CD4-positive, alpha-beta T cell (primary cell): ENCODE measurements around the gene OLA1. TPM values are rescaled to one million over a fixed set of nuclear protein-coding genes. Genes with fewer than 3 reads are reported as not detected.

Source experiments
- ATAC-seq: fragments of 200-7000 bp; cut with Tn5 transposase; one replicate; pipeline ENCODE4 v1.10.0; 2022; ENCODE audit warnings: mild to moderate bottlenecking; ENCODE audit not compliant: poor library complexity
- CTCF ChIA-PET: fragments of 350-600 bp; sonication (Branson Sonifier 250); formaldehyde crosslinking; loops from one replicate; lab custom pipeline; 2021; ENCODE audit warnings: antibody characterized with exemption, inconsistent platforms; lab: Charles Lee
- POLR2A ChIA-PET: fragments of 350-600 bp; sonication (Branson Sonifier 250); formaldehyde crosslinking; loops from one replicate; lab custom pipeline; 2021; ENCODE audit warnings: antibody characterized with exemption, inconsistent platforms; lab: Charles Lee
- DNase-seq, 14 experiments: peaks; one replicate each; pipeline ENCODE4 v3.0.0-alpha.2; 2013 to 2020; ENCODE audit warnings: mixed read lengths in 2 of 14
- H3K27ac ChIP-seq, 2 donors: one replicate each; pipeline versions ENCODE4 v1.5.1 to v1.7.0; 2013; ENCODE audit warnings: low read length in 2 of 2, low read depth in 1 of 2, mild to moderate bottlenecking in 1 of 2
- H3K27me3 ChIP-seq, 2 experiments: 1 replicate in 1 of 2; 2 replicates in 1 of 2; pipeline versions ENCODE4 v1.6.1 to v1.7.0; 2013; ENCODE audit warnings: low read length in 2 of 2, control low read depth in 1 of 2, mild to moderate bottlenecking in 1 of 2, moderate library complexity in 1 of 2; ENCODE audit not compliant: insufficient read depth in 2 of 2, control insufficient read depth in 1 of 2
- H3K36me3 ChIP-seq: one replicate; pipeline ENCODE4 v1.6.1; 2013; ENCODE audit warnings: low read length, control low read depth; ENCODE audit not compliant: insufficient read depth
- H3K4me1 ChIP-seq: one replicate; pipeline ENCODE4 v1.6.1; 2013; ENCODE audit warnings: low read length, control low read depth; ENCODE audit not compliant: insufficient read depth
- H3K4me3 ChIP-seq: one replicate; pipeline ENCODE4 v1.5.1; 2013; ENCODE audit warnings: mild to moderate bottlenecking, low read length, moderate library complexity
- H3K9me3 ChIP-seq, 2 experiments: 1 replicate in 1 of 2; 2 replicates in 1 of 2; pipeline versions ENCODE4 v1.6.1 to v1.7.0; 2013; ENCODE audit warnings: low read length in 2 of 2, mild to moderate bottlenecking in 2 of 2, control low read depth in 1 of 2, moderate library complexity in 1 of 2; ENCODE audit not compliant: control insufficient read depth in 1 of 2, insufficient read depth in 1 of 2
- H3K27ac Mint-ChIP-seq: one replicate; pipeline ENCODE4 v1.8.0; 2020; ENCODE audit warnings: mixed read lengths
- H3K27me3 Mint-ChIP-seq: one replicate; pipeline ENCODE4 v1.8.0; 2021; ENCODE audit warnings: mixed read lengths
- H3K36me3 Mint-ChIP-seq: one replicate; pipeline ENCODE4 v1.8.0; 2021; ENCODE audit warnings: low read depth, mixed read lengths
- H3K4me1 Mint-ChIP-seq: one replicate; pipeline ENCODE4 v1.8.0; 2021; ENCODE audit warnings: low read depth, mixed read lengths
- H3K4me3 Mint-ChIP-seq: one replicate; pipeline ENCODE4 v1.8.0; 2020; ENCODE audit warnings: mild to moderate bottlenecking, mixed read lengths
- H3K9me3 Mint-ChIP-seq: one replicate; pipeline ENCODE4 v1.8.0; 2020; ENCODE audit warnings: mixed read lengths
- intact Hi-C, 2 experiments: fragments of 100-400 bp; cut with DNase I in 1 of 2; cut with micrococcal nuclease in 1 of 2; formaldehyde crosslinking; loops; one replicate each; pipeline versions ENCODE4 v1.15.1 to v1.9.0; 2023 to 2025; cut with DNase I, micrococcal nuclease
- total RNA-seq, 174 experiments: library from RNA in 2 of 174; stranded (reverse) in 2 of 174; gene quantifications; one replicate each; pipeline ENCODE4 v1.2.3 and lab custom pipeline; 2021 to 2026
- TF ChIP-seq, protein P1 (sequence below): fragments of 200-600 bp; IDR thresholded peaks from one replicate; pipeline ENCODE4 v1.8.0; 2022; ENCODE audit warnings: antibody characterized with exemption, mild to moderate bottlenecking

Gene OLA1
- total RNA-seq, 2 experiments from 2014 or later: 38.1 to 40.5 TPM

DNA sequence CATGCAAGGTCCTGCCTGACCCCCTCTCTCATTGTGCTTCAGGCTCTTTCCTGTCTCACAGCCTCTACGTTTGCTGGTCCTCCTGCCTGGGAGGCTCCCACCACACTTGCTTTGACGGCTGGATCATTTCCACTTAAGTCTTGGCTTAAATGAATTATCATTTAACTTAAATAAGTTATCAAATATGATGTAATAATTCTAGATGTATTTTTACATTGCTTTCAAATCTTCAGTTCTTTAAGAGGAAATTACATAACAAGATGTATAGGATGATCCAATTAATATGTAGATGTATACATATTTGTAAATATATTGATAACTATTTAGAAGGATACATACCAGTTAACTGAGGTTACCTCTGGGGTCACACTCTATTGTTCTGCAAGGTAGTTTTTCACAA is 180.5 kb downstream of the OLA1 start:
- Mint-ChIP-seq H3K9me3 (no peaks in the 10 kb centered on the region), H3K4me1 (no peaks in the 10 kb centered on the region), H3K27ac (no peak overlapping the region), H3K4me3 (no peak overlapping the region), H3K36me3 (peaks cover 4% of the 10 kb centered on the region), H3K27me3 (peaks cover 14% of the 10 kb centered on the region)
- Histone ChIP-seq H3K9me3 (no peaks in the 10 kb centered on the region), H3K36me3 (no peaks in the 10 kb centered on the region), H3K27ac (no peak overlapping the region), H3K4me3 (no peak overlapping the region), H3K4me1 (no peaks in the 10 kb centered on the region), H3K27me3 (no peaks in the 10 kb centered on the region)
- ATAC-seq: no peak
- no peak for DNase-seq
- TF ChIP-seq, protein P1, sequence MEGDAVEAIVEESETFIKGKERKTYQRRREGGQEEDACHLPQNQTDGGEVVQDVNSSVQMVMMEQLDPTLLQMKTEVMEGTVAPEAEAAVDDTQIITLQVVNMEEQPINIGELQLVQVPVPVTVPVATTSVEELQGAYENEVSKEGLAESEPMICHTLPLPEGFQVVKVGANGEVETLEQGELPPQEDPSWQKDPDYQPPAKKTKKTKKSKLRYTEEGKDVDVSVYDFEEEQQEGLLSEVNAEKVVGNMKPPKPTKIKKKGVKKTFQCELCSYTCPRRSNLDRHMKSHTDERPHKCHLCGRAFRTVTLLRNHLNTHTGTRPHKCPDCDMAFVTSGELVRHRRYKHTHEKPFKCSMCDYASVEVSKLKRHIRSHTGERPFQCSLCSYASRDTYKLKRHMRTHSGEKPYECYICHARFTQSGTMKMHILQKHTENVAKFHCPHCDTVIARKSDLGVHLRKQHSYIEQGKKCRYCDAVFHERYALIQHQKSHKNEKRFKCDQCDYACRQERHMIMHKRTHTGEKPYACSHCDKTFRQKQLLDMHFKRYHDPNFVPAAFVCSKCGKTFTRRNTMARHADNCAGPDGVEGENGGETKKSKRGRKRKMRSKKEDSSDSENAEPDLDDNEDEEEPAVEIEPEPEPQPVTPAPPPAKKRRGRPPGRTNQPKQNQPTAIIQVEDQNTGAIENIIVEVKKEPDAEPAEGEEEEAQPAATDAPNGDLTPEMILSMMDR: no peak
- intact Hi-C loops: no loop called here
- ChIA-PET POLR2A (no interaction called here), CTCF (interaction anchor here (1.0 kb wide), 1 partner anchor 86 kb away, joined by 3 read pairs; no protein-coding TSS in a partner anchor)

DNA sequence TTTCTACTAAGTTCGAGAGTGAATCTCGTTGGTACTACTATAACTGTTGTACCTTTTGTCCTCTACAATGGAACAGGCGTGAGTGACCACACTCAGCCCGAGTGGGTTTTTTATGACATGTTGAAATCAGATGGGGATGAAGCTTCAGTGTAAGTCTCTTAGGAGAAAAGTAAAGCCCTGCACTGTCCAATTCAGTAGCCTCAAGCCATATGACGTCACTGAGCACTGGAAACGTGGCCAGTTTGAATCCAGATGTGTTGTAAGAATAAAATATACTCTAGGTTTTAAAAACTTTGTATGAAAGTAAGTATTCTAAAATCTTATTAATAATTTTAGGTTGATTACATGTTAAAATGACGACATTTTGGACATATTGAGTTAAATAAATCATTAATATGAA is 181.5 kb downstream of the OLA1 start:
- TF ChIP-seq, protein P1: no peak
- no peaks in the 10 kb centered on the region for H3K9me3 ChIP-seq
- no peaks in the 10 kb centered on the region for H3K4me1 ChIP-seq
- H3K27me3 ChIP-seq: no peaks in the 10 kb centered on the region
- no peak for ATAC-seq
- H3K27ac ChIP-seq: no peak overlapping the region
- Mint-ChIP-seq H3K9me3 (no peaks in the 10 kb centered on the region), H3K27me3 (peaks cover 14% of the 10 kb centered on the region), H3K4me3 (no peak overlapping the region), H3K27ac (no peak overlapping the region), H3K4me1 (no peaks in the 10 kb centered on the region), H3K36me3 (no peaks in the 10 kb centered on the region)
- intact Hi-C loops: no loop called here
- ChIA-PET CTCF (no interaction called here), POLR2A (no interaction called here)
- DNase-seq: no peak
- no peak overlapping the region for H3K4me3 ChIP-seq
- no peaks in the 10 kb centered on the region for H3K36me3 ChIP-seq

DNA sequence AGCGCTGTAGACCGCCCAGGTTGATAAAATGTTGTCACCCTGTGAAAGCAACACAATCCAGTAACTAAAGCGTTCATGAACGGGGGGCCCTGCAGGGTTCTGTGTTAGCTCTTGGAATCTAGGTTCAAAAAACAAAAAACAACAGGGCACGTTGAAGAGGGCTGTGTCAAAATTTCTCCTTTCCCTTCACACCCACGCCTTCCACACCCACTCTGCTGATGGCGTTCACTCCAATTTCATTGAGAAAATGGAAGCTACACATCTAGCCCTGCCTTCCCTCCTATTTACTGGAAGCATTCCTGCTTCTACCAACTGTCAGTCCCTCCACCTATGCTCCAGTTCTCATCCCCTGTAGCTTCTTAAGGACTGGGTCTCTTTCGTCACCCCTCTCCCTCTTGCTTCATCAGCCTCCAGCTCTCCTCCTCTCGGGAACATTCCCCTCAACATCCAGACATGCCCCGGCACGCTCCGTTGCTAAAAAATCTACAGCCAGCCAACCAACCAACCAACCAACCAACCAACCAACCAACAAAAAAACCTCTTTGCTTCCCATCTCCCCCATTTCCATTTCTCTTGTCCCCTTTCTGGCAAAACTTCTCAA is 184.7 kb downstream of the OLA1 start:
- no peak for ATAC-seq
- Mint-ChIP-seq H3K4me1 (no peaks in the 10 kb centered on the region), H3K36me3 (no peaks in the 10 kb centered on the region)

More for the DNA sequence above, 184.7 kb downstream of the OLA1 start:
- Mint-ChIP-seq H3K27ac (no peak overlapping the region), H3K27me3 (peaks cover 31% of the 10 kb centered on the region), H3K9me3 (peaks cover 6% of the 10 kb centered on the region), H3K4me3 (no peak overlapping the region)
- intact Hi-C loops: no loop called here
- Histone ChIP-seq H3K4me1 (no peaks in the 10 kb centered on the region), H3K27ac (no peak overlapping the region), H3K9me3 (no peaks in the 10 kb centered on the region), H3K27me3 (no peaks in the 10 kb centered on the region), H3K36me3 (no peaks in the 10 kb centered on the region), H3K4me3 (no peak overlapping the region)
- TF ChIP-seq, protein P1: no peak
- ChIA-PET POLR2A (no interaction called here), CTCF (no interaction called here)
- DNase-seq: no peak
